ENCODE measurements around the gene PTPRM.

PTPRM gene

DNA sequence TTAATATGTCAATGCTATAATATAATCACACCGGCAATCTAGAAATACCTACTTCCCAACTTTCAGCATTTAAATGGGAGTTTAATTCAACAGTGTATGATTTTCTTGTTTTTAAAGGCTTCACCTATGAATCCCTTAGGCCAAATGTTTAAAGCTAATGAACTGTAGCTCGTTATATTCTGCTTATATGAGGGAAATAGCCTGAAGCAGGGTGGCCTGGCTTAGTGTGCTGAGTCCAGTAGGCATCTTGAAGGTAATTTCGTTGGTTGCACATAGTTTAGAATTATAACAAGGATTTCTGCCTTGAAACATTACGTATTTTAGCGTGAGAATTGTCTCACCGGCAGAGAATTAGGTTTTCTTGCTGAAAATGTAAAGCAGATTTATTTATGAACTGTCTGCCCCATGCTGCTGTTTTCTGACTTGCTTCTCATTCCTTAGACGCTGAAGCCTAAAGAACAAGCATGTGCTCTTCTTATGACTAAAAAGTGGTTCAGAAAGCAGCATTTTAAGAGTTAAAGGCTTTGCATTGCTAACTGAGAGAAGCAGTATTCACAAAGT lies 608.5 kb downstream of the PTPRM start:
- no peak for DNase-seq (ENCODE audit: low spot score)

DNA sequence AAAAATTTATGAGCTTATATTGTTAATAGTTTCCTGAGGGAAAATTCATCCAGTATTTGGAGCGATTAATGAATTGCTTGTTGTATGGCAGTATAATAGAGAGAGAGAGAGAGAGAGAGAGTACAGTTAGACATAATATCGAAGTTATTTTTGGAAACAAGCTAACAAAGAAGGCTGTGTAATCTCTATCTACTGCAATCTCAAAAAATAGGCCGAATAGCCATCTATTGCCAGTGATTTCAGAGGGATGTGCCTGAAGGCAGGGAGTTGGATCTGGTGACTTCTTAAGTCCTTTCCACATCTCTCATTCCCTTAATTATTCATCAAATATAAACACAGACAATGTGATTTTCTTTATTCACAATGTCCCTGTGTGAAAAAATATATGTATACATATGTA lies 609.0 kb downstream of the PTPRM start:
- DNase-seq (ENCODE audit: low spot score), result peak; percentile 55

DNA sequence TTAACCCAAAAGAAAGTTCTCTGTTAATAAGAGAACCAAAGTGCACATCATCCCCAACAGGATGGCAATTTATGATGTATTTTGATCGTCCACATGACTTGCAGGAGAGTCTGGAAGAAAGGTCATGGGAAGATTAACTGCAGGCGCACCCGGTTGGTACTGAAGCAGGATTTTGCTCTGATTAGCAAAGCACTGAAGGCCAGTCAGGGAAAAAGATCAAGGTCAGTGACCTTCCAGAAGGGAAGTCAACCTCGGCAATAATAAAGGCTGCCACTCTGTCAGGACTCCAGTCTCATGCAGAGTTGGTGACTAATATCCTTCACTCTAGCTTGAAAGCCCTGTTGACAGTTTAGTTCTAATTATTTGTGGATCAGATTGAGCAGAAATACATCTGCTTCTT lies 609.4 kb downstream of the PTPRM start:
- peak; percentile 8 for DNase-seq (ENCODE audit: low spot score)

DNA sequence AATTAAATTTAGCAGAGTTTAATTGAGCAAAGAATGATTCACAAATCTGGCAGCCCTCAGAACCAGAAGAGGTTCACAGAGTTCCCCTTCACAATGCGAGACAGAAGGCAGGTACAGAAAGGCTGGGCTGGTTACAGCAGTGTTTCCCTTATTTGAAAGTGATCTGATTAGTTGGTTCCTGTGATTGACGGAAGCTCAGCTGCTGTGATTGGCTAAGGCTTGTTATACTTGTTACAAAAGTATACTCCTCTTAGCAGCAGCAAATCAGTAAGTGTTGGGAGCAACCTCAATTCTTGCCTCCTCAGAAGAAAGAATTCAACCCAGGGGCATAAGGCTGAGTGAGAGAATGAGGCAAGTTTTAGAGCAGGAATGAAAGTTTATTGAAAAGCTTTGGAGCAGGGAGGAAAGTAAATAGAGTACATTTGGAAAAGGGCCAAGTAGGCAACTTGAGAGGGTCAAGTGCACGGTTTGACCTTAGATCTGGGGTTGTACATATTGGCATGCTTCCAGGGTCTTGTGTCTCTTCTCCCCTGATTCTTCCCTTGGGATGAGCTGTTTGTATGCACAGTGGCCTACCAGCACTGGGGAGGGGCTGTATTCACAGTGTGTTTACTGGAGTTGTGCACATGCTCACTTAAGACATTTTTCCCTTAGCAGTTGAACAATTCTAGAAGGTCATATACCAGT lies 610.4 kb downstream of the PTPRM start:
- peak; percentile 10 for DNase-seq (ENCODE audit: low spot score)

DNA sequence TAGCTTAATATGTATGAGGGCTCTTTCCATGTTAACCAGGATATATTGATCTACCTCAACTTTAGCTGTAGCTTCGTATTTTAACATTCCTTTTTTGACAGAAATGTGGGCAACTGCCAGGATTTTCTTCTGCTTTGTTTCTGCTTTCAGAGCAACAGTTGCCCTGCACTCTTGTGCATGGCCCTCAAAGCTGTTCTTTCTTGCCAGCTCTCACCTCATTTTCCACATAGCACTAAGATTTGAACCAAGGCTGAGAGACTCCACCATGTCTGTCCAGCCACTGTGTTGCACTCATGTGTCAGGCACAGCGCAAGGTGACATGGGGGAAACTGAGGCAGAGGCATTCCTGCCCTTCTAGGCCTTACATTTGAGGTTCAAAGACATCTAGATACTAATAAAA lies 619.3 kb downstream of the PTPRM start:
- no peak for DNase-seq (ENCODE audit: low spot score)

DNA sequence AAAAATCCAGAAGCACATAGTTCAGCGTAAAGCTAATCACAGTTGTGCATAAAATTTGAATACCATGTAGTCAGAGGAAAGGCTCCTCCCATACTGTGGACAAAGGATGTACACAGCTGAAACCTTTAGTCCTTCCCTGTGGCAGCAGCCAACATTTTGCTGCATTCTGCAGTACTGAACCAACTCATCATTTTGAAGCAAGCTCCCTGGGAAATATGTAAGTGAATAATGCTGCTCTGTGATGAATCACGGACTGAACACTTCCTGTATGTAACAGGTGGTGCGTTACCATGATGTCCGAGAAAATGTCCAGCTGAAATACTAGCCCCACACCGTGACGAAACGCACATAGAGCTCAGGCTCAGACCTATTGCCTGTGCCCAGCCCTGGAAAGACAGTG lies 621.1 kb downstream of the PTPRM start:
- no peak for DNase-seq (ENCODE audit: low spot score)

DNA sequence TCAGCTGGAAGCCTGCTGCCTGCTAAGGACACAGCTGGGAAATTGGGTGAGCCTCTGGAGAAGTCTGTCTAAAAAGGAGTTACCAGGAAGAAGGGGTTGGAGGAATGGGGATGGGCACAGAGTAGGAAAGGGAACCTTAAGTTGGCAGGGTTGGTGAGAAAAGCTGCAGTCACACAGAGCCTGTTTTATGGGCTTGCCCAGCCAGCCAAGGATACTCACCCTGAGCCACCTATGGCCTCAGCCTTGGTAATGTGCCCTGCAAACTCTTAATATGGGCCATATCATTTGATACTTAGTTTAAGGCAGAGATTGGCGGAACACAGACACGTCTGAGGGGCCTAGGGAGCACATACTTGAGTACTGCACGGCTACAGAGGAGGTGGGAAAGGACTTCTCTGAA lies 623.9 kb downstream of the PTPRM start:
- DNase-seq (ENCODE audit: low spot score), result no peak

DNA sequence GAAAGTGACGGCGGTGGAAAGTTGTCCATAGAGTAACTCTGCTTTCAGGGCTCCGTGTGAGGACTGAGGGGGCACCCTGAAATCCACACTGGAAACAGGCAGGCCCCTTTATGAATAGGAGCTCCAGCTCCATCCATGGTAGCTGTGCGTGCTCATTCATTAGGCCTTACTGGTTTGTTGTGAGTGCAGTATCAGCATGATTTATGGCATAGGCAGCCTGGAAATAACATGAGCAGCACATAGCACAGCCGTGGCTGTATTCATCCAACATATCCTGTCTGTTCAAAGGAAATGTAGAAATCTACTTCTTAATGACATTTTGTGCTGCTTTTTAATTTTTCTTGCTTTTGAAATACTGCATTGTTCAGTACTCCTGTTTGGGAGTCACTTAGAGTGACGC lies 627.3 kb downstream of the PTPRM start:
- DNase-seq (ENCODE audit: low spot score), result no peak

DNA sequence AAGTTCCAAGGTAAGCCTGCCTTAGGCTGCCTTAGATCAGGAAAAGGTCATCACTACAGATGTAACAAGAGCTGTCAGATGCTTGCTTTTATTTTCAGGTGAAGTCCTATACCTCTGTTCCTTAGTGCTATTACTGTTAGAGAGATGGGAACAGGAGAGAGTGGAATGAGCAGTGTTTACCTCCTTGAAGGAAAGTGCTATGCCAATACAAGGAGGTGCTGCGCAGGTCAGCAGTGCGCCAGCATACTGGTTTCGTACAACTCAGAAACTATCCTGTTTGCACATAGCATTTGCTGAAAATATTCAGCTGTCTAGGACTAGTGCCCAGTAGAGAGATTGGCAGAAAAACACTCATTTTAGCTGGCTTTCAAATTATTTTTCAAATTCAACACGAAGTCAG lies 629.1 kb downstream of the PTPRM start:
- no peak for DNase-seq (ENCODE audit: low spot score)

DNA sequence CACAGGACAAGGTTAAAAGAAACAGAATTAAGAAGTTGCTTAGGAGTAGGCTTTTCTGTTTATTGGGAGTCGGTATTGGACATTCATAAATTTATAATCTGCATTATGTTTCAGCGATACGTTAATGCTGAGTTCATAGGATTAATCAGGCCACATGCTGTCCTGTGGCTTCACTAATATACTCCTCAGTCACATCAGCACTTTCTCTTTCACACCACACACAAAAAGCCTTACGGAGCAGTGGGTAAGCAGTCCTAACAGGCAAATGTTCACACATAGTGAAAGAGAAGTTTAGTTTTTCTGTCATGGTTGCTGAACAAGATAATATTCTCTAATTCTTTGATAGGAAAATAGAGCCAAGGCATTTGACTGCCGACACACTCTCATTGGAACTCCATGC lies 630.4 kb downstream of the PTPRM start:
- no peak for DNase-seq (ENCODE audit: low spot score)

DNA sequence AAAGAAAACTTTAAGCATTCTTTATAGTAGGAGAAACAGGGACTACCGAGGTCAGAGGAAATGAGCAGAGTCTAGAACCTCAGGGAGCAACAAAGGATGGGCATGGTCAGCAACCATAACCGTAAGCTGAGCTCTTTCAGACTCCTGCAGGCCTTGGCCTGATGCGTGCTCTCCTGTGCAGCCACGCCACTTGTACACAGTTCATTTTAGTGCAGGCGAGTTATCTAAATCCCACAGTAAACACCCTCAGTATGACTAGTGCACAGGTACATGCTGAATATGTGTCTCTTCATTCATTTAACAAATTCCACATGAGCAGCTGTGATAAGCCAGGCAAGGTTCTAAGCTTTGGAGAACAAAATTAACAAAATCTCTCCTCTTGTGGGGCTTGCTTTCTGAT lies 640.9 kb downstream of the PTPRM start:
- DNase-seq (ENCODE audit: low spot score), result no peak

DNA sequence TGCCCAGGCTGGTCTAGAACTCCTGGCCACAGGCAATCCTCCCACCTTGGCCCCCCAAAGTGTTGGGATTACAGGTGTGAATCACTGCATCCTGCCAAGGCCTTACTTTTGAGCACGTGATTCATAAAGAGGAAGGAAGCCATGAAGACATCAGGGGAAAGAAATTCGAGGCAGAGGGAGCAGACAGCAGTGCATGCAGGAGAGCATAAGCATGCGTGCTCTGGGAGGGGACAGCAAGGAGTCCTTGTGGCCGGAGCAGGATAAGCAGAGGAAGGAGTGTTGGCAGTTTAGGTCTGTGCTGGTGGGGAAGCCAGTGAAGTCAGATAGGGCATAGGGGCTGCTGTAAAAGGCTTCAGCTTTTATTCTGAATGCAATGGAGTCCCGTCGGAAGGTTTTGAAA lies 641.6 kb downstream of the PTPRM start:
- DNase-seq (ENCODE audit: low spot score), result no peak

DNA sequence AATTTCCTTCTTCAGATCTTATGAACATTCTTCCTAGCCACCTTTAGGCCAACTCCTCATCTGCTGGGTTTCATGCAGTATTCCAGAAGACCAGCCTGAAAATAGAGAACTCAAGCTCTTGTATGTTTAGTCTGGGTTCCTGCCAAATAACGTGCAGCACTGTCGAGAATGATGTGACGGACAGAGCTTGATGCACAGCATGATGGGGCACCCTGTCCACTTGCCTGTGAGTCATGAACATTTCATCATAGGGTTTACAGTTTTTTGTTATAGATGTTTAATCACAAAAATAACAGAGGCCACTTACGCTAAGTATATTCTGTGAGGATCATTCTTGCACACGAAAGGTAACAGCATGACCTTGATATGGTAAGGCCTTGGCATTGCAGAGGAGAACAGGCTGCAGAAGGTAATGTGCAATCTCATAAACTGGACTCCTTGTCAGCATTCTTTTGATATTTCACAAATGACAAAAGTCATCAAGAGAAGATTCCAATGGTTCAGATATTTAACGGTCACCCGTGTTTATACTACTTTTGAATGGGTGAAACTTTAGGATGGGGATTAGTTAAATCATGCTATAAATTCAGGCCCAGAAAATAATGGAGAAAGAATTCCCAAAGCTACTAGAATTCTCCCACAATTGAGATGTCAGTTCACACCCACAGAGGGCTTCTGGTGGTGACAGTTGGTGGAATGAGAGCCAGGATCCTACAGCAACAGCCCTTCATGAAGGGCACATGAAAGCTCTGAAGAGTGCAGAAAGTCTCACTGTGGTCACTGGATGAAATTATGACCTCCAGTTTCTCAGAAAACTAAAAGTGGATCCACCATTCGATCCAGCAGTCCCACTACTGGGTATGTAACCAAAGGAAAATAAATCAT lies 646.0 kb downstream of the PTPRM start:
- DNase-seq (ENCODE audit: low spot score), result no peak

DNA sequence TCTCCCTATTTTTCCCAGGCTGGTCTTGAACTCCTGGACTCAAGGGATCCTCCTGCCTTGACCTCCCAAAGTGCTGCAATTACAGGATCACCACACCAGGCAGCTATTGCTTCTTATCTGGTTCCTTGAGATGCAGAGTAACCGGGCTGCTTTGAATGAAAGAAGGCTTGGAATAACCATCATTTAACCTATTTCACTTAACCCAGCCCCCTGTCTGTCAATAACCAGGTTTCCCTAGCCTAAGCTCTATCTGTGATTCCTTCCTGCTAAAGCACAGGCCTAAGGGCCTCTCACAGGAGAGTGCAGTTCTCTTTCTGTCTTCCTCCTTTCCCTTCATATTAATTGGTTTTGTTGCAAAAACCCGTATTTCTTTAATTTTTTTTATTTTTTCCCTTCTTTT lies 648.6 kb downstream of the PTPRM start:
- DNase-seq (ENCODE audit: low spot score), result no peak

DNA sequence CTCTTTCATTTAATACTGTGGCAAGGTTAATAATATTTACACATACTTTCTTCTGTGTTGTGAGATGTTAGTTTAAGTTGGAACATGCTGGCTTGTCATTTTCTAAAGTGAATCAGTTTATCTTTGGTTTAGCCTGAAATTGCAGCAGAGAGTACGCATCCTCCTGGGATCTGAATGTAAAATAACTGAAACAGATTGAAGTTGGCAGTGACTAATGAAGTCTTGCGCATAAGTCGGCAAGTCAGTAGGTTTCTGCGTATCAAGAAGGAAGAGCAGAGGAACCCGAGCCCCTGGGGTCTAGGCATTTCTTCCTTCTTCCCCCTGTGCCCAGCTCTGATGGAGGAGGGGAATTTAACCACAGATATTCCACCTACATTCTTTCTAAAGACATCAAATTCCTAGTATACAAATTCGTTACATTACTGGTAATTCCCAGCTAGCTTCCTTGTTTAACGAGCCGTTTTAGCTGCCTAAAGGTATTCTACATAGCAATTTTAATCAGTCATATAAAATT lies 650.0 kb downstream of the PTPRM start:
- no peak for DNase-seq (ENCODE audit: low spot score)

DNA sequence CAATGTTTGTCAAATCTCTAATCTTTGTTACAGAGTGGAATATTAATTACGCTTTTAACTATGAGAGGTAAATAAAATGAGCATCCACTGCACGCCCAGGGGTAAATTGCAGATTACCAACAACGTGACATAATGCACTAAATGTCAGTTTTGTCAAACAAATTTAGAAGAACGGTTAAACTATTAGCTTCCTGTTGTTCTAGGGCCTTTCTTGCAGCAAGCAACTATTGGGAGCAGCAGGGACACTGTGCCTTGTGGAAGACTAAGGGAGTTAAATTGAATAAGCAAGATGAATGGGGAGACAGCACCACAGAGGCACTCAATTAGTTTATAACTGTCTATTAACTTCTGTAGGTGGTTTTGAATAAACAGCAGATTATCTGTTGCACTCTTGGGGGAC lies 651.1 kb downstream of the PTPRM start:
- DNase-seq (ENCODE audit: low spot score), result no peak

DNA sequence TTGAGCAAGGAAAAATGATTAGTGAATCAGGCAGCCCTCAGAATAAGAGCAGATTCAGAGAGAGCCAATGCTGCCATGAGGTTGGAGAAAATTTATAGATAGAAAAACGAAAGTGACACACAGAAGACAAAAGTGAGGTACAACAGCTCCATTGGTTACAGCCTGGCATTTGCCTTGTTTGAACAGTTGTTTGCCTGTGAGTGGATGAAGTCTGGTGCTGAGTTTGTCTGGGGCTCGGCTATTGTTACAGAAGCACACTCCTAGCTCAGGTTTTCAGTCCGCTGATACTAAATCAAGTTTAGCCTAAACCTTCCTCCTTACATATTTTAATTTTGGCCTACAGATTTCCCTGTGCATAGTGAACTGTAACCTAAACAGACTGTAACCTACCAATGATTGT lies 654.3 kb downstream of the PTPRM start:
- no peak for DNase-seq (ENCODE audit: low spot score)

DNA sequence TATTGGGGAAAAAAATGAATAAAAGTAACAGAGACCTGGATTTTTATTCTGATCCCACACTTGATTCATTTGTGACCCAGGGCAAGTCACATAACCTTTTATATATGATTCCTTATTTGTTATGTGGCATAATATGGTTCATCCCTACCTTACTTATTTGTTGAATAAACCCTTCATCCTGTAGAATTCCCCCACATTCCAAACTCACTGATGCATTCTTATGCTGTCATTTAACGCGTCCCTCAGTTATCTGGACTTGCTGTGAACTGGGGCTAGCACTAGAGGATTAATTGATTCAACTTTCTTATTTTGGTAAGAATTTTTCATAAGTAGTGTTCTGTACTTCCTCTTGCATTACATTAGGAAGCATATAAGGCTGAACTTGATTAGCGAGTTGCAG lies 657.5 kb downstream of the PTPRM start:
- DNase-seq (ENCODE audit: low spot score), result no peak

DNA sequence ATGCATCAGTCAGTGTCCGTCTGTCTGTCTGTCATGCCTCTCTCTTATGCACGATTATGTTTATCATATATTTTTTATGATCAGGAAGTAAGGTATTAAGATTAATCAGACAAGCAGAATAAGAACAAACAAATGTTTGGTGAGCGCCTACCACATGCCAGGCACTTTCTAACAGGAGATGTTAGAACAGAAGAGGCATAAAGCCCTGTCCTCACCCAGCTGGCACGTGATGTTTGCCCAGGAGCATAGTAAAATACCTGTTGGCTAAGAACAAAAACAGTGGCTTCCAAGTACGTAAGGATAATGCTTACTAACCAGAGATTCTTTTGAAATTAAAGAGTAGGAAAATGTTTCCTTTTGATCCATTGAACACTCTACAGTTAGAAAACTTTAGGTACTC lies 661.9 kb downstream of the PTPRM start:
- no peak for DNase-seq (ENCODE audit: low spot score)

DNA sequence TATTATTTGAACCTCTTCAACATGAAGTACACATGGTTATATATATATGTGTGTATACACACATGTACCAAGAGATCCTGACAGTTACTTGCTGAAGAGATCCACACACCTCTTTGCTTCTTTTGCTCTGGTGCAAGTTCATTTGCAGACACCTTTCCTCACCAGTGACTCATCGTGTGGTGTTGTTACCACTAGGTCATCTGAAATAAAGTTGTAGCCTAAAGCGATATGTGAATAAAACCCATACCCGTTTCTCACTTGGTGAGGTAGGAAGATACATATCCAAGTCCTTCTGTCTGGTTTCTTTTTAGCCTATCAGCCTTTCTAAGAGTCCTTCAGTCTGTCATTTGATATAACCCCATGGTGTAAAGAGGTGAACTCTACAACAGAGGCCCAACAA lies 662.7 kb downstream of the PTPRM start:
- no peak for DNase-seq (ENCODE audit: low spot score)

DNA sequence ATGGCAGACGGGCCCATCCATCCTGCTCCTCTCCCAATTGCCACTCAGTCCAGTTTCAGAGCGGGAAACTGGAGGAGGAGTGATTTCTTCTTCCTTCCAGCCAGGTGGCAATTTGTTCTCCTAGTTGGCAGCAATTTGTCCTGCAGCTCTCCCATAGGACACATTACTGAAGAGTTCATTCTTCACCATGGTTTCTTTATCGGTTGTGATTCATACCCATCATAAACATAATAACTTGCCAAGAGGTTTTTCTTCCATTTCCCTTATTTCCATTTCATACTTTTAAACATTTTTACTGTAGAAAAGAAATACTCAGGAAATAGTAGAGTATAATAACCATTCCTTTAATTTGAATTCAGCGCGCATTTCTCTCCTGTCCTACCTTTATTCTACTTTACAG lies 664.2 kb downstream of the PTPRM start:
- no peak for DNase-seq (ENCODE audit: low spot score)

DNA sequence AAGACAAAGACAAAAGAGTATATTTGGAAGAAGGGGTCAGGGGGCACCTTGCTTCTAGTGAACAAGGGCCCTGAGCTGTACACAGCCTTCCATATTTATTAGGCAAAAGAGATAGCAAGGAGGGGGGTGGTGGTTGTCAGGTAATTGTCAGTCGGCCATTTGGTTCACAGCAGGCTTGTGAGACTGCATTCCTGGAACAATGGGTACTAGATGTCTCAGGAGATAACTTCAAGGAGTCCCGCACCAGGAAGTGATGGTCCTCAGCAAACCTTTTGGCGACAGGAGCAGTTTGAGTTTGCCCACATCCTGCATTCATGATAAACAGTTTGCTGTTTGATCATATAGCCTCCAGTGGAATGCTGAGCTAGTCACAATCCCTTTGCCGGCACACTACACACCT lies 665.7 kb downstream of the PTPRM start:
- DNase-seq (ENCODE audit: low spot score), result no peak

DNA sequence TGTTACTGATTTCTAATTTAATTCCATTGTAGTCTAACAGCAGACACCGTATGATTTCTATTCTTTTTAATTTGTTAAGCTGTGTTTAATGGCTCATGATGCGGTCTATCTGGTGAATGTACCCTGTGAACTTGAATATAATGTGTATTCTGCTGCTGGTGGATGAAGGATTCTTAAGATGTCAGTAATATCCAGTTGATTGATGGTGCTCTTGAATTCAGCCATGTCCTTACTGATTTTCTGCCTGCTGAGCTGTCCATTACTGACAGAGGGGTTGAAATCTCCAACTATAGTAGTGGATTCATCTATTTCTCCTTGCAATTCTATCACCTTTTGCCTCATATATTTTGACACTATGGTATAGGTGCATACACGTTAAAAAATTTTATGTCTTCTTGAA lies 668.8 kb downstream of the PTPRM start:
- DNase-seq (ENCODE audit: low spot score), result no peak

Data from globus pallidus (tissue), 1 donor.